Superior temporal gyrus (tissue), 1 donor: ENCODE measurements around the gene SKI.
"Not testable (repeated sequence)": the region's sequence is repeated elsewhere in the genome, so short reads cannot be mapped to it uniquely, and the experiment has no call there.

Source experiments
- DNase-seq: peaks from one replicate; pipeline ENCODE4 v3.0.0-alpha.2; 2016; ENCODE audit errors: extremely low spot score

Gene SKI

GRCh38 chr1:2320006-2320405 is 91.9 kb downstream of the SKI start:
- no peak for DNase-seq

DNA sequence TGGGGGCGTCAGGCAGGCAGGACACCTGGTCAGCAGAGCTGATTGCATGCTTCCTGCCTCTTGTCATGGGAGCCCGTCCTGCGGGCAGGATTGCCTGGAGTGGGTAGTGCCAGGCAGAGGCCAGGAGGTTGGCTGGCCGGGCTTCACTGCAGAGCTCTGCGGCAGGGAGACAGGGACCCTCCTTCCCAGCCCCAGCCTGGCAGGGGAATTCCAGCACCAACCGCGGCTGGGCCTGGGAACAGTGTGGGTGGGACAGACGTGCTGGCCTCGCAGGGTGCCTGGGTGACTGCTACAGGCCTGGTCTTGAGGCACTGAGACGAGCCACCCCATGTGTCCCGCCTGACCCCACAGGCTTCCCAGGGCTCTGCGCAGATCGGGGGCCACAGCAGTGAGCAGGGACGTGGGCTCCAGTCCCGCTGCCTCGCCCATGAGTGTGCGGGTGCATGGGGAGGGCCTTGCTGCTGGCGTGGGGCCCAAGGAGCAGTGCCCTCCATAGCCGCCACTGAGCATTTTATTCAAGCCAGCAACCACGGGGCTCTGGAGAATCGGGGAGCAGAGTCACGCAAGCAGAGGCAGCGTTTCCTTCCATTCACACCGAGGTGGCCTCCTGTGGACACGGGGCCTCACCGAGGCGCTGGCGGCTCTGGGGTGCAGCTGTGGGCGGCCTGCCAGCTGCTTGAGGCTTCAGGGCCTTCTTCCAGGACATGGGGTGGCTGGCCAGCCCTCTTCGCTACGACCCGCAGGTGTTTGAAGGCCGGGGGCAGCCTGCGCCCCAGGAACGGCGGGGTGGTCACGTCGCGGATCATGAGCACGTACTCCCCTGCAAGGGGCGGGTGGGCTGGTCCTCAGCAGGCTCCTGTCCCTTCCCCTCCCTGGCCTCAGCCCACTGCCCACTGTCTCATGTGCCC is 92.9 kb downstream of the SKI start:
- no peak for DNase-seq

DNA sequence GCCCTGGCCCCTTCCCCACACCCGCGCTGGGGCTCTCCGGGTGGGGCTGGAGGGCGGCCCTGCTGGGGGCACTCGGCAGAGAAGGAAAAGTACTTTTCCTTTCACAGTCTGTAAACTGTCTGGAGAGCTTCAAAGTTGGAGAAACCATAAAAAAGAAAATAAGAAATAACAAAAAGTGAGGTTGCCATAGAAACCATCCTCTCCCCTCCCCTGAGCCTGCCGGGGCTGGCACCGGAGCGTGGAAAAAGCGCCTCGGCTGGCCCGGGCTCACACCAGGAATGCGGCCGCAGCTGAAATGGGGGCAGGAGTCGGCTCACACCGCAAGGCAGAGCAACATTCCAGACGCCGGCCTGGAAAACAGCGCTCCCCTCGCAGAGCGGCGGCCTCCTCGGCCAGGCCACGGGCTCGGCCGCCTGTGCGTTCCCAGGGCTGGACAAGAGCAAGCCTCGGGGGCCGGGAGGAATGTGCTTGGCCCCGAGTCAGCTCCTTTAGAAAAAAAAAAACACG is 94.0 kb downstream of the SKI start:
- DNase-seq, result no peak

DNA sequence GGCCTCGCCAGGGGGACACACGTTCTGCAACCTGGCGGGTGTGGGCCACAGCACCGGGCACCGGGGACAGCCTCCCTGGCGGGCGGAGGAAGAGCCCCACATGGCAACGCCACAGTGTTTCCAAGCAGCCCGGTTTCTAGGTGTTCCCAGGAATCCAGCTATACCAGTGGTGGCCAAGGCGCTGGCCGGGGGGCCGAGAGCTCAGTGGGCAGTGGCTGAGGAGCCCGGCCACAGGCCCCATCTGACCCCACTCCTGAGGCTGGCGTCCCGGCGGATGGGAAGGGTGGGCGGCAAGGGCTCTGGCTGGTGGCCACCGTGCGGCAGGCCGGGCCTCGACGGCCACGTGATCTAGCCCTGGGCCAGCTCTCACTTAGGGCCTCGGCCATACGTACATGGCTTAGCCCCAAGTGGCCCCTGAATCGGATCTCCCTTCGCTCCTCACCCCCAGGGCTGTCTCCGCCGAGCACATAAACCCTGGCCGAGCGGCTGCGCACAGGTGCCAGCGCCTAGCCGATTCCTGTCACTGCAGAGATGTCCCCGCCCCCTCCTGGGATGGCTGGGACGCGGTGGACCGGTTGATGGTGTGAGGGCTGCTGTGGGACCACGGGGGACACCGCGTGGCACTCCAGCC is 94.6 kb downstream of the SKI start:
- DNase-seq, result no peak

- DNase-seq, result no peak
These were observed 95.4 kb downstream of the SKI start for GRCh38 chr1:2323451-2323974.

DNA sequence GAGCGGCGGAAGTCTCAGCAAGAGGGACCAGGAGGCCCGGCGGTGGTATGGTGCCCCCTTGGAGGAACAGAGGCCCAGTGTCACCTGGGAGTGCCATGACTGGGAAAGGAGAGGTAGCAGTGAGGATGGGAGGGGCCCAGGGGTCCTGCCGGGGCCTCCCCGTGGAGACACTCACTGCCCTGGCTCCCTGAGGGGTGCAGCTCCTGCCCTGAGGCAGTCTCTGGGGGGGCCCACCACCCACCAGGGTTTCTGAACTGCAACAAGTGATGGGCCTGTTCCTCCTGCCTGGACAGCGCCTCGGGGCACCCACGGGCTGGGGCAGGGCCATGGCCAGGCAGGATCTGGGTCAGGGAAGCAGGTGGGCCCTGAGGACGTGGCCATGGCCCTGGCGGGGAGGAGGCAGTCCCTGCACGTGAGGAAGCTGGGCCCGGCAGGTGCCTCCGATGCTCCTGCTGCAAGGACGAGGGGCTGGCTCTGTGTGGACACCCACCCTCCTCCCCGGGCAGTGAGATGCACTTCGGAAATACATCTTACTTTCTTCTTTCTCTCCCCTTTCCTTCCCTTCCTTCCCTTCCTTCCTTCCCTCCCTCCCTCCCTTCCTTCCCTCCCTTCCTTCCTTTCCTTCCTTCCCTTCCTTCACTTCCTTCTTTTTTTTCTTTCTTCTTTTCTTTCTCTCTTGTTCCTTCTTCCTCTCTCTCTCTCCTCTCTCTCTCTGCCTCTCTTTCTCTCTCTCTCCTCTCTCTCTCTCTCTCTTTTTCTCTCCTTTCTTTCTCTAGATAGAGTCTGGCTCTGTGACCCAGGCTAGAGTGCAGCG is 96.6 kb downstream of the SKI start:
- DNase-seq, result no peak

DNA sequence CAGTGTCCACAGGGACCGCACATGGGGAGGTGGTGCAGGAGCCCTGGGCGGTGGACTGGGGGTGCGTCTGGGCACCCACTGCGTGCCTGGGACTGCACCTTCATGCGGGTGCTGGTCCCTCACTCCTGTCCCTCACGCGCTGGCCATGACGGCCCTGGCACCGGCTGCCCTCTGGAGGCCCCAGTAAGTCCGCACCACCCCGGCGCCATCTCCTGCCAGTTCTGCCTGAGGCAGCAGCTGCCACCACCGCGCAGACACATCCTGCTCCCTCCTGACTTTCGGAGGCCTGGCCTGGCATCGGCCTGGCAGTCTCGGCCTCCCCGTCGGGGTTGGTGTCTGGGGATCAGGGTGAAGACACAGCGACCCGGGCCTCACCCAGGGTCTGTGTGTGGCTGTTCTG is 98.4 kb downstream of the SKI start:
- no peak for DNase-seq

GRCh38 chr1:2327162-2327561 is 99.0 kb downstream of the SKI start:
- DNase-seq, result not testable (repeated sequence)

GRCh38 chr1:2327841-2328240 is 99.7 kb downstream of the SKI start:
- DNase-seq, result no peak

DNA sequence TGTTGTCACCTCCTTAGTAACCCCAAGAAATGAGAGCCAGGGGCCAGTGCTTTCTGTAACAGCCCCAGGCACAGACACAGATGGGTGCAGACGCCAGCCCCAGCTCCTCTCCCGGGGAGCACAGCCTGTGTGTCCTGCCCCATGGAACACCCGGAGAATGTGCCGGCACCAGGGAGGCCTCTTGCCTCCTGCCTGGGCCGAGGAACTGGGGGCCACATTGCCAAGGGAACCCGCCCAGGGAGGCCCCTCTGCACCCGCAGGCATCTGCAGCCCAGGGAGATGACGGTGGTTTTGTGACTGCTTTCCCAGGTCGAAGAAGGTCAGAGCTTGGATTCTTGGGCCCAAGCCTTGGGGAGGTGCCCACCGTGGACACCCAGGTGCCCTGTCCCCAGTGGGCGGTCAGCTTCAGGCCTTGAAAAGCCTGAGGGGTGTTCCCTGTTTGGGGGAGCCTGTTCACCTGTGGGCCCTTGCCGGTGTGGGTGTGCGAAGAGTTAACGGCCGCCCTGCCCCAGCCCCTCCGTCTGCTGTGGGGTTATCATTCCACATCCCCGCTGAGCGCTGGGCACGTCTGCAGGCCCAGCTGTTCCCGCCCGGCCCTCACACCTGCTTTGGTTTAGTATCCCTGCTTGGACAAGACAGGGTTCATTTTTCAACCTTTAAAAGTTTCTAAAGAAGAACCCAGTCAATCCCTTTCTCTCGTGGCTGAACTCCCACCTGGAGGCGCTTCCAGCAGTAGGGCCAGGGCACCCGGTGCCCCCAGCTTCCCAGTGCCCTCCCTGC is 100.7 kb downstream of the SKI start:
- DNase-seq, result no peak

DNA sequence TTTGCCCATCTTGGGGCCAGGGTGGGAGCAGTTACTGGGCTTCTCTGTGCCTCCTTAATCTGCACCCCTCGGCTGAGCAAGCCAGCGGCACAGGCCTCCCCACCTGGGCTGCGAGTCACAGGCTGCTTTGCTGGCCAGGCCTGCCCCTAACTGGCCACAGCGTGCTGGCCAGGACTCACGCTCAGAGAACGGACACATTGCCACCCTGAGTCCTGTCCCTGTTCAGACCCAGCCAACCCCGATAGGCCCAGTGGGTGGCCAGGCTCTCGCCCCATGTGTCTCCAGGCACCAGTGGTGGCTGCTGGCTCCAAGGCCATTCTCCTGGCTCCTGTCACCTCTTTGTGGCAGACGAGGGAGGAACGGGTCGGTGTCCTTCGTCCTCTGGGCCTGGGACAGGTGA is 101.9 kb downstream of the SKI start:
- DNase-seq, result no peak

- no peak for DNase-seq
These were observed 102.5 kb downstream of the SKI start for GRCh38 chr1:2330519-2331199.

DNA sequence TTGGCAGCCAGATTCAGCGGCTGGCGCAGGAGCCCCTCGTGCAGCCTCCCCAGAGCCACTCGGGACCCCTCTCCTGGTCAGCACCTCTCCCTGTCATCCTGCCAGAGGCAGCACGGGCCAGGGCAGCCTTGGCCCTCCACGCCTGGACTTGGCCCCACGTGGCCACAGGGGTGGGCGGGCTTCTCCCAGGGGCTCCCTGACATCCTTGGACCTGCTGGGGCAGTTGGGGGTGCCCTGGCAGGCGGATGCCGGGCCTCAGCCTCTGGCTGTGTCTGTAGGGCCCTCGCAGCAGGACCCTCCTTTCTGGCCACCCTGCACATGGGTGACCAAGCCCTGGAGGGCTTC is 103.1 kb downstream of the SKI start:
- no peak for DNase-seq

DNA sequence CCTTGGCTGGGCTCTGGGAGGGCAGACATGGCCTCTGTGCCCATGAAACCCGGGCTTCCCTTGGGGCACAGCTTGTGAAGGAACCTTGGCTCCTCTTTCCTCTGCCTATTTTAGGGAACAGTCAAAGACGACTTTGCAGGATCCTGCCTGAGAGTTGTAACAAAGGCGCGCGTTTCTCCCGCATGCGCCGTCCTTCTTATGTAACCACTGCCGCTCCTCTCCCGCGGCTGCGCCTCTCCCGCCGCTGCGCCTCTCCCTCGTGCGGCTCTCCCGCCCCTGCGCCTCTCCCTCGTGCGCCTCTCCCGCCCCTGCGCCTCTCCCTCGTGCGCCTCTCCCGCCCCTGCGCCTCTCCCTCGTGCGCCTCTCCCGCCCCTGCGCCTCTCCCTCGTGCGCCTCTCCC is 103.5 kb downstream of the SKI start:
- not testable (repeated sequence) for DNase-seq

DNA sequence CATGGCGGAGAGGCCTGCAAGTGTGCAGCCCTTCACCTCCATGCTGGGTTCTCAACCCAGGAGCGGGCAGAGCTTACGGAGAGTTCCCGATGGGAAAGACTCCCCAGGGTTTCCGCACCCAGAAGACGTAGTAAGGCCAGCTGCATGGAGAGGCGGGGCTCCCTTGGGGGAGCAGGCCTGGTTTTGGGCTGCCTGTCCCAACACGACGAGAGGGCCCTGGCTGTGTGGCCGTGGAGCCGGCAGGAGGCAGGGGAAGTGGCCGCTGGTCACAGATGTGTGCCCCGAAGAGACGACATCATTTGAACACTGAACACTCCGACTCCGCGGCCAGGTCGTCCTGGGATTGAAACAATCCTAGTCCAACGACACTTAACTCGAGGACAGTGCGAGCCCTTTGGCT is 106.2 kb downstream of the SKI start:
- DNase-seq, result no peak

DNA sequence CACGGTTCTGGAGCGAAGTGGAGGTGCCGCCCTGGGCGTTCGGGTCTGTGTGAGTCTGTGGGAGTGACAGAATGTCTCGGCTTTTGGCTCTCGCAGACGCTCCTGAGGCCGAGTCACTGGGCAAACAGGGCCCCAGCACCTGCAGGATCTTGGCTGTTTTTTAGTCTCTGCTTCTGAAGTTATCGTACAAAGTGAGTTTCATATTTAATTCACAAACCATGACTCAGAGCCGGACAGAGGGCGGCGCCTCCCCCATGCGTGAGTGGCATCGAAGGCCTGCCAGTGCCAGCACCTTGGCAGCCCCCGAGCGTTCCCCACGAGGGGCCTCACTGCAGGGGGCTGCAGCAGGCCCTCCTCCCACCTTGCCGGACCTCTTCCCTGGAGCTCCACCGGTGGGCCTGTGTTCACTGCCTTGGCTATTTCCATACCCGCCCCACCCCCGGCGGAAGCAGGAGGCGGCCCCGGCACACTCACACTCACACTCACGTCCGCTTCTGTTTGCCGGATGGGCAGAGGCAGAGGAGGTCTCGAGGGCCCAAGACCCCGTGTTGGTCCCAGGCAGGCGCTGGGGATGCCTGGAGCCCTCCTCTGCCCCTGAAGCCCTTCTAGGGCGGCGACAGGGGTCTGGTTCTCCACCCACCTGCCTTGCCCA is 106.9 kb downstream of the SKI start:
- no peak for DNase-seq

- no peak for DNase-seq
These were observed 107.8 kb downstream of the SKI start for GRCh38 chr1:2335721-2336455.

GRCh38 chr1:2336499-2336898 is 108.4 kb downstream of the SKI start:
- DNase-seq, result no peak

- DNase-seq, result no peak
These were observed 109.0 kb downstream of the SKI start for GRCh38 chr1:2337081-2337480.

DNA sequence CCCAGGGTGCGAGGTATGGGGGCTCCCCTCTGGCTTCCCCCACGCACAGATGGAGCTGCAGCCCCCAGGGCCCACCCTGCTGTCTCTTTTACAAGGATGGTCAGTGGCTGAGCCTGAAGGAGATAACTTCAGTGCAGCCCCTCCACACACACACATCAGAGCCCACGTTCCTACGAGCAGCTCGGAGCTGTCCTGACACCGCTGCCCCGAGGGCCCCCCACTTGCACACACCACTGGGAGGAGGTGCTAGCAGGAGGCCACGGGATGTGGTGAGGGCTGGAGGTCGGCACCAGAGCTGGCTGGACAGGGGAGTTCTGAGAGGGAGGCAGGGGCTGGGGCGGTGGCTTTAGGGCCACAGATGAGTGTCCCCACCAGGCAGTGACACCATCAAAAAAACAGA is 109.4 kb downstream of the SKI start:
- DNase-seq, result no peak
